ENCODE data around the gene CWC22. TPM values are rescaled to one million over a fixed set of nuclear protein-coding genes. Genes with fewer than 3 reads are reported as not detected.

Gene CWC22
- total and polyA plus RNA-seq, 2 of the 8 experiments (the other 6 are each of a cell fraction or from before 2014, with no cell fraction given), result 3.7 to 34.0 TPM

DNA sequence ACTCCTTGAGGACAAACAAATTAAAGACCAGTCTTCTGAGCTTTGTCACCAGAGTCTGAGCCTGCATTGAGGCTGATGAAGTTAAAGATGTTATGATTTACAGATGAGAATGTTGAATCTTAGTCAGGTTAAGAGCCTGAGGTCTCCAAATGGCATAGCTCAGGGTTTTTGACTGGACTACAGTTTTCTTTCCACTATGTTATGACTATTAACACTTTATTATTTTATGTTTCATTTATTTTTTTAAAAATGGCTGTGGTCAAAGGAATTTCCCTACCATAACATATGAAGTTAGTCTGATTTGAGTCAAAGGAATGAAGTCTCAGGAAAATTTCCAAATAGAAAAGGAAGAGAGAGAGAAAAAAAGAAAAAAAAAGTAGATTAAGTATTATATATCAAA, 39.7 kb upstream of the CWC22 start:
- Histone ChIP-seq H3K79me2 (ENCODE audit: control insufficient read depth in 1 of 2, insufficient read depth in 2 of 2, low read length in 2 of 2) (no peaks in the 10 kb centered on the region), H2BK15ac (ENCODE audit: low read length) (no peak overlapping the region), H3K23me2 (ENCODE audit: low read depth, low read length) (no peaks in the 10 kb centered on the region), H3K14ac (ENCODE audit: insufficient read length) (no peak overlapping the region), H2BK120ac (replicated peaks; ENCODE audit: low read depth, low read length) (no peak overlapping the region), H3K56ac (replicated peaks; ENCODE audit: insufficient read length, low read depth, low read length) (no peak overlapping the region), H3K4me3 (ENCODE audit: extremely low read depth in 1 of 4, insufficient read depth in 2 of 4, low read depth in 3 of 4, low read length in 4 of 4) (no peak overlapping the region), H3K23ac (ENCODE audit: insufficient read length) (no peak overlapping the region), H3K79me1 (ENCODE audit: low read depth, low read length) (no peaks in the 10 kb centered on the region), H3K27me3 (replicated peaks in 1 of 4; ENCODE audit: control insufficient read depth in 3 of 4, extremely low read depth in 1 of 4, insufficient read depth in 3 of 4, low read length in 3 of 4) (no peaks in the 10 kb centered on the region), H2AFZ (ENCODE audit: low read length) (no peak overlapping the region), H2BK5ac (ENCODE audit: low read depth, low read length) (no peak overlapping the region), H2BK20ac (ENCODE audit: low read length) (no peak overlapping the region), H3K4me1 (replicated peaks in 1 of 4; ENCODE audit: control insufficient read depth in 3 of 4, insufficient read depth in 4 of 4, low read length in 3 of 4) (no peaks in the 10 kb centered on the region), H2BK12ac (ENCODE audit: low read depth, low read length) (no peak overlapping the region), H2AK5ac (ENCODE audit: low read depth, low read length) (no peak overlapping the region), H4K8ac (ENCODE audit: extremely low read depth, insufficient read depth, low read length) (no peak overlapping the region), H3K27ac (ENCODE audit: low read depth, low read length) (no peak overlapping the region), H4K91ac (replicated peaks; ENCODE audit: insufficient read length, low read length) (no peak overlapping the region), H4K5ac (ENCODE audit: insufficient read length, low read depth, low read length) (no peak overlapping the region), H3K36me3 (ENCODE audit: control insufficient read depth in 2 of 4, insufficient read depth in 4 of 4, low read length in 3 of 4) (no peaks in the 10 kb centered on the region), H3K9me3 (ENCODE audit: insufficient read depth in 2 of 2, low read depth in 1 of 2, low read length in 1 of 2) (no peaks in the 10 kb centered on the region), H3K4ac (replicated peaks; ENCODE audit: insufficient read length, low read depth, low read length) (no peak overlapping the region), H3K4me2 (ENCODE audit: insufficient read depth in 1 of 2, low read depth in 2 of 2, low read length in 2 of 2) (no peak overlapping the region), H3K9ac (replicated peaks in 1 of 4; ENCODE audit: extremely low read depth in 1 of 4, low read depth in 3 of 4, low read length in 3 of 4) (no peak overlapping the region), H4K20me1 (replicated peaks in 1 of 2; ENCODE audit: control insufficient read depth in 1 of 2, insufficient read depth in 2 of 2, low read length in 2 of 2) (no peaks in the 10 kb centered on the region), H3K18ac (ENCODE audit: extremely low read depth, low read length) (no peak overlapping the region)
- POLR2A ChIA-PET (ENCODE audit: partially characterized antibody), result no interaction called here
- TF ChIP-seq, protein P1, sequence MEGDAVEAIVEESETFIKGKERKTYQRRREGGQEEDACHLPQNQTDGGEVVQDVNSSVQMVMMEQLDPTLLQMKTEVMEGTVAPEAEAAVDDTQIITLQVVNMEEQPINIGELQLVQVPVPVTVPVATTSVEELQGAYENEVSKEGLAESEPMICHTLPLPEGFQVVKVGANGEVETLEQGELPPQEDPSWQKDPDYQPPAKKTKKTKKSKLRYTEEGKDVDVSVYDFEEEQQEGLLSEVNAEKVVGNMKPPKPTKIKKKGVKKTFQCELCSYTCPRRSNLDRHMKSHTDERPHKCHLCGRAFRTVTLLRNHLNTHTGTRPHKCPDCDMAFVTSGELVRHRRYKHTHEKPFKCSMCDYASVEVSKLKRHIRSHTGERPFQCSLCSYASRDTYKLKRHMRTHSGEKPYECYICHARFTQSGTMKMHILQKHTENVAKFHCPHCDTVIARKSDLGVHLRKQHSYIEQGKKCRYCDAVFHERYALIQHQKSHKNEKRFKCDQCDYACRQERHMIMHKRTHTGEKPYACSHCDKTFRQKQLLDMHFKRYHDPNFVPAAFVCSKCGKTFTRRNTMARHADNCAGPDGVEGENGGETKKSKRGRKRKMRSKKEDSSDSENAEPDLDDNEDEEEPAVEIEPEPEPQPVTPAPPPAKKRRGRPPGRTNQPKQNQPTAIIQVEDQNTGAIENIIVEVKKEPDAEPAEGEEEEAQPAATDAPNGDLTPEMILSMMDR (IDR thresholded peaks at IDR 0.05; ENCODE audit: control extremely low read depth in 1 of 3, insufficient read depth in 1 of 3, low read depth in 1 of 3, low read length in 3 of 3), result no peak
- TF ChIP-seq GABPA (IDR thresholded peaks at IDR 0.05; ENCODE audit: borderline replicate concordance, insufficient read depth, low read length), result no peak
- no peak for TF ChIP-seq CHD2 (IDR thresholded peaks at IDR 0.05; ENCODE audit: low read length)
- CTCF ChIA-PET (ENCODE audit: partially characterized antibody), result no interaction called here
- DNase-seq (ENCODE audit: low read depth in 1 of 2, low spot score in 2 of 2) (no peak), FAIRE-seq (no peak)

Data from H1 (cell line).